Gastroesophageal sphincter (tissue), 3 donors: Measurements from ENCODE around the gene ADRA2C.

Source experiments
- POLR2A ChIP-seq, 2 donors: fragments of 450-650 bp; IDR thresholded peaks; one replicate each; pipeline ENCODE4 v1.6.1; 2017; ENCODE audit warnings: antibody characterized with exemption in 2 of 2, mild to moderate bottlenecking in 2 of 2, moderate library complexity in 1 of 2
- TF ChIP-seq, protein P1 (sequence below), 4 experiments: fragments of 200-600 bp in 2 of 4; fragments of 450-650 bp in 2 of 4; sonication (generic) in 1 of 4; IDR thresholded peaks; one replicate each; pipeline ENCODE4 v1.5.1; 2017 to 2019; ENCODE audit warnings: antibody characterized with exemption in 4 of 4, mild to moderate bottlenecking in 2 of 4, moderate library complexity in 2 of 4

DNA sequence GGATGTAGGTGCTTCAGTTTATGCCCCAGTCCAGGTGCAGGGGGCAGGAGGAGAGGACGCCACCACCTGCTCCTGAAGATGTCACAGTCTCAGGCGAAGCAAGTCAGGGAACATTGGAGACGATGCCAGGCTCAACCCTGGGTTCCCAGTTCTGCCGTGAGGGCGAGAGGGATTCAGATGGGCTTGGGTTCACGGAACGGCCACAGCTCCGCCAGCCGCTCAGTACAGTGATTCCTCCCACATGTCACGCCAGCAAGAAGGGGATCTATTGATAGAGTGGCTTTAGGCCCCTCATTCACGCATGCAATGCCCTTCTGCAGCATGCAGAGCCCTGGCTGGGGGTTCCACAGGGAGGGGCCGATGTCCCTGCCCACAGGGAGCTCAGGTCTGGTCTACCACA lies 34.2 kb downstream of the ADRA2C start:
- TF ChIP-seq, protein P1, sequence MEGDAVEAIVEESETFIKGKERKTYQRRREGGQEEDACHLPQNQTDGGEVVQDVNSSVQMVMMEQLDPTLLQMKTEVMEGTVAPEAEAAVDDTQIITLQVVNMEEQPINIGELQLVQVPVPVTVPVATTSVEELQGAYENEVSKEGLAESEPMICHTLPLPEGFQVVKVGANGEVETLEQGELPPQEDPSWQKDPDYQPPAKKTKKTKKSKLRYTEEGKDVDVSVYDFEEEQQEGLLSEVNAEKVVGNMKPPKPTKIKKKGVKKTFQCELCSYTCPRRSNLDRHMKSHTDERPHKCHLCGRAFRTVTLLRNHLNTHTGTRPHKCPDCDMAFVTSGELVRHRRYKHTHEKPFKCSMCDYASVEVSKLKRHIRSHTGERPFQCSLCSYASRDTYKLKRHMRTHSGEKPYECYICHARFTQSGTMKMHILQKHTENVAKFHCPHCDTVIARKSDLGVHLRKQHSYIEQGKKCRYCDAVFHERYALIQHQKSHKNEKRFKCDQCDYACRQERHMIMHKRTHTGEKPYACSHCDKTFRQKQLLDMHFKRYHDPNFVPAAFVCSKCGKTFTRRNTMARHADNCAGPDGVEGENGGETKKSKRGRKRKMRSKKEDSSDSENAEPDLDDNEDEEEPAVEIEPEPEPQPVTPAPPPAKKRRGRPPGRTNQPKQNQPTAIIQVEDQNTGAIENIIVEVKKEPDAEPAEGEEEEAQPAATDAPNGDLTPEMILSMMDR (IDR thresholded peaks at IDR 0.05), result no peak
- TF ChIP-seq POLR2A (IDR thresholded peaks at IDR 0.05), result no peak
